ENCODE results near the gene SHISAL2A.

- TF ChIP-seq EZH2 (IDR thresholded peaks at IDR 0.05; ENCODE audit: borderline replicate concordance, low read depth, low read length, severe bottlenecking), result no peak
- no peak for TF ChIP-seq CTCF (IDR thresholded peaks at IDR 0.05; ENCODE audit: borderline replicate concordance, extremely low read depth, low read length, poor library complexity, severe bottlenecking)
Observed at GRCh38 chr1:52665006-52665941, 32.3 kb downstream of the SHISAL2A start.
